ENCODE results near the gene ACTN3. TPM values are rescaled to one million over a fixed set of nuclear protein-coding genes. Genes with fewer than 3 reads are reported as not detected.

ACTN3 gene
- polyA plus RNA-seq, 1 donor from 2014 or later, result not detected

DNA sequence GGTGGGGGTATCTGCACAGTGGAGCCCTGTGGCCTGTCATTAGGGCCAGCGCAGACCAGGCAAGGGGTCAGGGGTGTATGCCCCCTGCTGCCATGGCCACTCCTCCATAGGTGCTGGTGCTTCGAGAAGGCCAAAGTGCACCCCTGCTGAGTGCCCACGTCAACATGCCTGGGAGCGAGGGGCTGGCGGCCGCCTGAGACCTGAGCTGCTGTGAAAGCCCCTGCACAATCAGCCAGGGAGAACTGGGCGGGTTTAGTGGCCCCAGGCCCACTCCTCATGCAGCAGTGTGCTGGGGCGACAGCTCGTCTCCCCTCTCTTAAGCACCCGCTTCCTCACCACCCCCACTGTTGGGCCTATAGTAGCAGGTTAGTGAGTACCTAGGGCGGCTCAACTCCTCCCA, 14.9 kb upstream of the ACTN3 start:
- H3K9ac ChIP-seq (ENCODE audit: low read length), result no peak overlapping the region
- no peak for TF ChIP-seq REST (IDR thresholded peaks at IDR 0.05; ENCODE audit: borderline replicate concordance)
- no peak for TF ChIP-seq SMC3 (conservative IDR thresholded peaks at IDR 0.05; ENCODE audit: poor library complexity)
- no peak for TF ChIP-seq POLR2AphosphoS5 (IDR thresholded peaks at IDR 0.05)
- TF ChIP-seq EP300 (conservative IDR thresholded peaks at IDR 0.05; ENCODE audit: poor library complexity, severe bottlenecking), result no peak
- TF ChIP-seq EZH2 (IDR thresholded peaks at IDR 0.05; ENCODE audit: borderline replicate concordance, insufficient read depth, low read length, poor library complexity, severe bottlenecking), result no peak
- TF ChIP-seq, protein P1, sequence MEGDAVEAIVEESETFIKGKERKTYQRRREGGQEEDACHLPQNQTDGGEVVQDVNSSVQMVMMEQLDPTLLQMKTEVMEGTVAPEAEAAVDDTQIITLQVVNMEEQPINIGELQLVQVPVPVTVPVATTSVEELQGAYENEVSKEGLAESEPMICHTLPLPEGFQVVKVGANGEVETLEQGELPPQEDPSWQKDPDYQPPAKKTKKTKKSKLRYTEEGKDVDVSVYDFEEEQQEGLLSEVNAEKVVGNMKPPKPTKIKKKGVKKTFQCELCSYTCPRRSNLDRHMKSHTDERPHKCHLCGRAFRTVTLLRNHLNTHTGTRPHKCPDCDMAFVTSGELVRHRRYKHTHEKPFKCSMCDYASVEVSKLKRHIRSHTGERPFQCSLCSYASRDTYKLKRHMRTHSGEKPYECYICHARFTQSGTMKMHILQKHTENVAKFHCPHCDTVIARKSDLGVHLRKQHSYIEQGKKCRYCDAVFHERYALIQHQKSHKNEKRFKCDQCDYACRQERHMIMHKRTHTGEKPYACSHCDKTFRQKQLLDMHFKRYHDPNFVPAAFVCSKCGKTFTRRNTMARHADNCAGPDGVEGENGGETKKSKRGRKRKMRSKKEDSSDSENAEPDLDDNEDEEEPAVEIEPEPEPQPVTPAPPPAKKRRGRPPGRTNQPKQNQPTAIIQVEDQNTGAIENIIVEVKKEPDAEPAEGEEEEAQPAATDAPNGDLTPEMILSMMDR (IDR thresholded peaks at IDR 0.05; ENCODE audit: poor library complexity, severe bottlenecking), result no peak
- no peak for TF ChIP-seq TAF1 (IDR thresholded peaks at IDR 0.05; ENCODE audit: low read depth)
- TF ChIP-seq MXI1 (conservative IDR thresholded peaks at IDR 0.05; ENCODE audit: poor library complexity, severe bottlenecking), result no peak
- TF ChIP-seq RAD21 (conservative IDR thresholded peaks at IDR 0.05), result no peak
- no peak overlapping the region for H3K27ac ChIP-seq (ENCODE audit: low read length)
- H2AFZ ChIP-seq (ENCODE audit: low read depth, low read length), result no peak overlapping the region
- H3K9me2 ChIP-seq (ENCODE audit: insufficient read depth, low read length), result no peaks in the 10 kb centered on the region
- H3K79me2 ChIP-seq (replicated peaks; ENCODE audit: insufficient read depth, low read length), result no peaks in the 10 kb centered on the region
- no peak overlapping the region for H3K4me2 ChIP-seq (ENCODE audit: low read length)
- H3K27me3 ChIP-seq (ENCODE audit: insufficient read depth, low read depth, low read length), result no peaks in the 10 kb centered on the region
- no peaks in the 10 kb centered on the region for H3F3A ChIP-seq (ENCODE audit: insufficient read depth, low read length, poor library complexity, severe bottlenecking)
- no peak overlapping the region for H3K4me3 ChIP-seq (ENCODE audit: low read length)
- no peaks in the 10 kb centered on the region for H3K36me3 ChIP-seq (ENCODE audit: insufficient read depth, low read length)
- H4K20me1 ChIP-seq (ENCODE audit: insufficient read depth), result no peaks in the 10 kb centered on the region
- H3K9me3 ChIP-seq (ENCODE audit: low read length), result no peaks in the 10 kb centered on the region

- Histone ChIP-seq H3K36me3 (ENCODE audit: insufficient read depth, low read length) (no peaks in the 10 kb centered on the region), H3K9me3 (ENCODE audit: low read length) (no peaks in the 10 kb centered on the region), H3K9me2 (ENCODE audit: insufficient read depth, low read length) (no peaks in the 10 kb centered on the region), H3F3A (ENCODE audit: insufficient read depth, low read length, poor library complexity, severe bottlenecking) (no peaks in the 10 kb centered on the region), H3K4me3 (ENCODE audit: low read length) (no peak overlapping the region), H3K27me3 (ENCODE audit: insufficient read depth, low read depth, low read length) (no peaks in the 10 kb centered on the region), H4K20me1 (ENCODE audit: insufficient read depth) (no peaks in the 10 kb centered on the region), H3K9ac (ENCODE audit: low read length) (no peak overlapping the region), H3K79me2 (replicated peaks; ENCODE audit: insufficient read depth, low read length) (no peaks in the 10 kb centered on the region), H2AFZ (ENCODE audit: low read depth, low read length) (no peak overlapping the region), H3K4me2 (ENCODE audit: low read length) (no peak overlapping the region), H3K27ac (ENCODE audit: low read length) (no peak overlapping the region)
- TF ChIP-seq REST (IDR thresholded peaks at IDR 0.05; ENCODE audit: borderline replicate concordance) (no peak), EZH2 (IDR thresholded peaks at IDR 0.05; ENCODE audit: borderline replicate concordance, insufficient read depth, low read length, poor library complexity, severe bottlenecking) (no peak), TAF1 (IDR thresholded peaks at IDR 0.05; ENCODE audit: low read depth) (no peak), RAD21 (conservative IDR thresholded peaks at IDR 0.05) (no peak), MXI1 (conservative IDR thresholded peaks at IDR 0.05; ENCODE audit: poor library complexity, severe bottlenecking) (no peak), POLR2AphosphoS5 (IDR thresholded peaks at IDR 0.05) (no peak), EP300 (conservative IDR thresholded peaks at IDR 0.05; ENCODE audit: poor library complexity, severe bottlenecking) (no peak), SMC3 (conservative IDR thresholded peaks at IDR 0.05; ENCODE audit: poor library complexity) (no peak)
- TF ChIP-seq, protein P1 (IDR thresholded peaks at IDR 0.05; ENCODE audit: poor library complexity, severe bottlenecking), result no peak
Measured at GRCh38 chr11:66532784-66533183, 13.9 kb upstream of the ACTN3 start.

All from neural cell (in vitro differentiated cells).